Measurements from ENCODE around the gene CRIP2.

CRIP2 gene

GRCh38 chr14:105471297-105471821, 3.3 kb upstream of the CRIP2 start:
- Histone ChIP-seq H3K27ac (ENCODE audit: low read length) (no peak overlapping the region), H3K9ac (ENCODE audit: low read depth, low read length) (no peak overlapping the region), H2AFZ (ENCODE audit: low read depth, low read length) (no peak overlapping the region), H3K36me3 (ENCODE audit: insufficient read depth, low read length) (peaks cover 34% of the 10 kb centered on the region), H3K4me3 (ENCODE audit: low read depth in 1 of 2, low read length in 2 of 2) (no peak overlapping the region), H3K4me2 (ENCODE audit: insufficient read depth, low read length) (no peak overlapping the region), H3K4me1 (ENCODE audit: insufficient read depth, low read length) (peaks cover 19% of the 10 kb centered on the region), H3K79me2 (ENCODE audit: insufficient read depth, low read length) (no peaks in the 10 kb centered on the region), H4K20me1 (ENCODE audit: insufficient read depth, low read length) (peaks cover 45% of the 10 kb centered on the region), H3K9me3 (ENCODE audit: insufficient read depth, low read length, severe bottlenecking) (no peaks in the 10 kb centered on the region), H3K27me3 (ENCODE audit: insufficient read depth, low read length, poor library complexity) (no peaks in the 10 kb centered on the region)
- DNase-seq (no peak), ATAC-seq (ENCODE audit: insufficient read depth, low read depth) (0 out of 3 replicates have a peak, but pooled peaks have one; percentile 7)
- TF ChIP-seq CTCF (IDR thresholded peaks at IDR 0.05; ENCODE audit: borderline replicate concordance, extremely low read depth, low read length, poor library complexity, severe bottlenecking): peak; percentile 5
- no peak for TF ChIP-seq EZH2 (IDR thresholded peaks at IDR 0.05; ENCODE audit: borderline replicate concordance, low read depth, low read length, severe bottlenecking)

DNA sequence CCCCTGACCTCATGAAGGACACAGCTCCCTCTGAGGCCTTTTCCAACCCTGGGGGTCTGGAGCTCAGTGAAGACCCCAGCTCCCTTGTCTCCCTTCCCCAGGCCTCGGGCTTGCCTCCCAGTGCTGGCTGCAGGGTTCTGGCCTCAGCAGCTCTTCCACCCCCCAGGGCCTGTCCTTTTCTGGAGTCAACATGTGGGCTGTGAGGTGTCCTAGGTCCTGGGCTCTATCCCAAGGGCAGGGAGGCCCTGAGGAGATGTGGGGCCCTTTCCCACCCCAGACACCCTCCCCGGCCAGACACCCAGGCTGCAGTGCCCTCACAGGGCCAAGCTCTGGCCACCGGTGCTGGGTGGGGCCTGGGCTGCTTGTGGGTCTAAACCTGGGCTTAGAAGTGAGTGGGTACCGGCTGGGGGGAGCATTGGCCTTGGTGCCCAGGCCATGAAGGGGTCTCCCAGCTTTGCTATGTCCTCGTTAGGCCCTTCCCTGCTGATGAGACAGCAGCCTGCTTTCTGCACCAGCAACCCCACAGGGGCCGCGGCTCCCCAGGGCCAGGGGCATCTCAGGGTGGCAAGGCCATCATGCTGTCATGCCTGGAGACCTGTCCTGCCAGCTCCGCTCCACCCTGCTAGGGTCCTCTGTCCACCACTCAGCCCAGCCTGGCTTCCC, 2.7 kb upstream of the CRIP2 start:
- no peak overlapping the region for H3K4me3 ChIP-seq (ENCODE audit: low read depth in 1 of 2, low read length in 2 of 2)
- no peak overlapping the region for H2AFZ ChIP-seq (ENCODE audit: low read depth, low read length)
- peaks cover 45% of the 10 kb centered on the region for H4K20me1 ChIP-seq (ENCODE audit: insufficient read depth, low read length)
- H3K27me3 ChIP-seq (ENCODE audit: insufficient read depth, low read length, poor library complexity): no peaks in the 10 kb centered on the region
- DNase-seq (no peak), ATAC-seq (ENCODE audit: insufficient read depth, low read depth) (no peak)
- peaks cover 28% of the 10 kb centered on the region for H3K36me3 ChIP-seq (ENCODE audit: insufficient read depth, low read length)
- H3K9me3 ChIP-seq (ENCODE audit: insufficient read depth, low read length, severe bottlenecking): no peaks in the 10 kb centered on the region
- no peak overlapping the region for H3K4me2 ChIP-seq (ENCODE audit: insufficient read depth, low read length)
- H3K9ac ChIP-seq (ENCODE audit: low read depth, low read length): no peak overlapping the region
- H3K4me1 ChIP-seq (ENCODE audit: insufficient read depth, low read length): peaks cover 19% of the 10 kb centered on the region
- TF ChIP-seq CTCF (IDR thresholded peaks at IDR 0.05; ENCODE audit: borderline replicate concordance, extremely low read depth, low read length, poor library complexity, severe bottlenecking) (no peak), EZH2 (IDR thresholded peaks at IDR 0.05; ENCODE audit: borderline replicate concordance, low read depth, low read length, severe bottlenecking) (no peak)
- no peak overlapping the region for H3K27ac ChIP-seq (ENCODE audit: low read length)
- H3K79me2 ChIP-seq (ENCODE audit: insufficient read depth, low read length): no peaks in the 10 kb centered on the region

DNA sequence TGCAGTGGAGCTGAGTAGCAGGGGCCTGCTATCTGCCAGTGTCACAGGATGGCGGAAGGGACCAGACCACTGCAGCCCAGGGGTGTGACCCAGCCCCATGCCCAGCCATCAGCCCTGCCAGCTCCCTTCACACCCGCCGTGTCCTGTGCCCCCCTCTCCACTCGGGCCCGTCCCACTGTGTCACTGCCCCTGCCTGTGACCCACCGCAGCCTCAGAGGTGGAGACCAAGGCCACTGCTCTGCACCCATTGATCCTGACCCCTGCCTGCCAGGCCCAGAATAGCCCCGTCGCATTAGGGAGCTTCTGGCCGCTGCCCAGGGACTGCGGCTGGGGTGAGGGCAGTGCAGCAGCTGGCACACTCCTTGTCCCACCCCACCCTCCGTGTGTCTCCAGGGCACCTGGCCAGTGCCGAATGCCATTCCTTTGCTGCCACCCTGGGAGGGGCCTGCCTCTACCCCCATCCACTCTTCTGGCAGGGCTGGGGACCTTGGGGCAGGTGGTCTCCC, 2.1 kb upstream of the CRIP2 start:
- TF ChIP-seq CTCF (IDR thresholded peaks at IDR 0.05; ENCODE audit: borderline replicate concordance, extremely low read depth, low read length, poor library complexity, severe bottlenecking): no peak
- DNase-seq (no peak), ATAC-seq (ENCODE audit: insufficient read depth, low read depth) (no peak)
- H3K9ac ChIP-seq (ENCODE audit: low read depth, low read length): no peak overlapping the region
- H4K20me1 ChIP-seq (ENCODE audit: insufficient read depth, low read length): peaks cover 39% of the 10 kb centered on the region
- H3K36me3 ChIP-seq (ENCODE audit: insufficient read depth, low read length): peaks cover 23% of the 10 kb centered on the region
- no peak overlapping the region for H3K27ac ChIP-seq (ENCODE audit: low read length)
- no peak overlapping the region for H3K4me3 ChIP-seq (ENCODE audit: low read depth in 1 of 2, low read length in 2 of 2)
- no peak overlapping the region for H2AFZ ChIP-seq (ENCODE audit: low read depth, low read length)
- no peaks in the 10 kb centered on the region for H3K9me3 ChIP-seq (ENCODE audit: insufficient read depth, low read length, severe bottlenecking)
- no peaks in the 10 kb centered on the region for H3K79me2 ChIP-seq (ENCODE audit: insufficient read depth, low read length)
- peaks cover 19% of the 10 kb centered on the region for H3K4me1 ChIP-seq (ENCODE audit: insufficient read depth, low read length)
- no peak overlapping the region for H3K4me2 ChIP-seq (ENCODE audit: insufficient read depth, low read length)
- no peaks in the 10 kb centered on the region for H3K27me3 ChIP-seq (ENCODE audit: insufficient read depth, low read length, poor library complexity)
